Subcutaneous abdominal adipose tissue (tissue), 5 donors: Measurements from ENCODE around the gene SERPINE2.

Source experiments
- H3K27ac ChIP-seq: one replicate; pipeline ENCODE4 v1.7.0; 2013; ENCODE audit warnings: low read depth, mild to moderate bottlenecking, inconsistent platforms, low read length, moderate library complexity
- H3K27me3 ChIP-seq, 5 donors: one replicate each; pipeline ENCODE4 v1.7.0; 2013; ENCODE audit warnings: low read length in 5 of 5, inconsistent platforms in 1 of 5; ENCODE audit not compliant: control insufficient read depth in 5 of 5, insufficient read depth in 4 of 5
- H3K36me3 ChIP-seq, 5 donors: one replicate each; pipeline ENCODE4 v1.7.0; 2013; ENCODE audit warnings: low read length in 5 of 5; ENCODE audit not compliant: control insufficient read depth in 5 of 5, insufficient read depth in 5 of 5
- H3K4me1 ChIP-seq, 5 donors: one replicate each; pipeline ENCODE4 v1.7.0; 2013; ENCODE audit warnings: low read length in 5 of 5, mild to moderate bottlenecking in 3 of 5, moderate library complexity in 1 of 5; ENCODE audit not compliant: control insufficient read depth in 5 of 5, insufficient read depth in 5 of 5
- H3K4me3 ChIP-seq, 5 donors: one replicate each; pipeline ENCODE4 v1.7.0; 2013; ENCODE audit warnings: low read length in 5 of 5, low read depth in 1 of 5
- H3K9ac ChIP-seq, 5 donors: one replicate each; pipeline ENCODE4 v1.7.0; 2013; ENCODE audit warnings: low read length in 5 of 5, mild to moderate bottlenecking in 4 of 5, moderate library complexity in 3 of 5
- H3K9me3 ChIP-seq, 5 donors: one replicate each; pipeline ENCODE4 v1.7.0; 2013; ENCODE audit warnings: low read length in 5 of 5; ENCODE audit not compliant: control insufficient read depth in 5 of 5
- donor health status: healthy.
- donor health status: healthy.
- donor health status: healthy.
- donor health status: healthy.
- donor health status: healthy.

The SERPINE2 gene

GRCh38 chr2:224039080-224039769, at the start of gene SERPINE2:
Gene SERPINE2, minus strand, starts transcription at chr2:224039286. Its CDS starts 37,386 bp downstream, at chr2:224001900.
- no peaks in the 10 kb centered on the region for H3K36me3 ChIP-seq
- no peaks in the 10 kb centered on the region for H3K9me3 ChIP-seq
- H3K27ac ChIP-seq: no peak within 1 kb of the TSS
- peaks cover 4 to 36% (median 20%) of the 10 kb centered on the region in 5 donors for H3K27me3 ChIP-seq
- H3K9ac ChIP-seq: peak within 1 kb of the TSS in 2 of 5 donors; percentile 7 to 26
- H3K4me1 ChIP-seq: peaks cover 5 to 19% (median 15%) of the 10 kb centered on the region in 5 donors
- peak within 1 kb of the TSS; percentile 50 to 66 (median 63) for H3K4me3 ChIP-seq

DNA sequence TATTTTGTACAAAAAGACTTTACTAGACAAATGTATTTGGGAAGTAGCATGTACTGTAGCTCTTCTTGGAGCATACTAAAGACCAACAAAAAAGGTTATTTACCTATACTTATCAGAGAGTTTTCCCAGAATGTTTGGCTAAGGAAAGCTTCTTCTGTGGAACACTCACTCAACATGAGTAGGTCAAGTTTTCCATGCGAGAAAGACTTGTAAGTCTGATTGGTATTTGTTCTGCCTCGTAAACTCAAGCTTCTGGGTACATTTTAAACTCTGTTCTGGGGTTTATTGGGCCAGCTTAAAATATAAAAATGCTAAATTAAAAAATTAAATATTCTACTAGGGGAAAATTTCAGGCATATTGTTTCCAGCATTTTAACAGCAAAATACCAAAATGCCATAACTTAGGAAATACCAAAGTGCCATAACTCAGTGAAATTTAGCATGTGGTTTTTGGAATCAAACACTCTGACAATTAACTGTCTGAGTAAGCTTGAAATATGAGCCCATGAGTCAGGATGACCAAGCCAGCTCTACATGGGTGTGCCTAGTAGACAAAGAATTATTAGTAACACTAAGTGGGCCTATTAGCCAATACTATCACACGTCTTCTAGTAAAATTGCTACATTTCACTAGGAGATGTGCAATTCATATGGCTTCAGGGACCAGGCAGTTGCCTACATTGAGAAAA, 47.3 kb upstream of the SERPINE2 start:
- H3K36me3 ChIP-seq: no peaks in the 10 kb centered on the region
- H3K4me1 ChIP-seq: no peaks in the 10 kb centered on the region
- no peaks in the 10 kb centered on the region for H3K9me3 ChIP-seq
- no peak overlapping the region for H3K27ac ChIP-seq
- no peak overlapping the region for H3K4me3 ChIP-seq
- no peaks in the 10 kb centered on the region for H3K27me3 ChIP-seq
- H3K9ac ChIP-seq: no peak overlapping the region

GRCh38 chr2:224085811-224086210, 46.7 kb upstream of the SERPINE2 start:
- H3K9ac ChIP-seq: no peak overlapping the region
- no peak overlapping the region for H3K4me3 ChIP-seq
- H3K36me3 ChIP-seq: no peaks in the 10 kb centered on the region
- no peaks in the 10 kb centered on the region for H3K9me3 ChIP-seq
- H3K27ac ChIP-seq: no peak overlapping the region
- no peaks in the 10 kb centered on the region for H3K27me3 ChIP-seq
- no peaks in the 10 kb centered on the region for H3K4me1 ChIP-seq

DNA sequence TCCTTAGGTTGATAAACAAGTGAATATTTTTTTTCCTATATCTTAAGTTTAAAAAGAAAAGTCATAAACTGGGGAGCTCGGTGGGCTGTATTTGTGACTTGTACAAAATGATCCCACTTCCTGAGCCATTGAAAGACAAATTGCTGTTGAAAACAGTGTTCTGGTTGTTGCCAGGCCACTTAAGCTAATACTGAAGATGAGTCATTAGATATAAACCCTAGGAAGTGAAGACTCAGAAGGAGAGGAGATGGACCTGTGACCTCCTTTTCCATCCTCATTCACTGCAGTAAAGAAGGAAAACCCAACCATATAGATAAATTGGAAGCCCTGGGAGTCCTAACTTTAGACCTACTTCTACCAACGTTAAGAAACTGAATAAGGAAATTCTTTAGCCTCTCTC, 46.2 kb upstream of the SERPINE2 start:
- H3K27me3 ChIP-seq: no peaks in the 10 kb centered on the region
- no peaks in the 10 kb centered on the region for H3K9me3 ChIP-seq
- H3K4me3 ChIP-seq: no peak overlapping the region
- no peaks in the 10 kb centered on the region for H3K4me1 ChIP-seq
- H3K27ac ChIP-seq: no peak overlapping the region
- no peaks in the 10 kb centered on the region for H3K36me3 ChIP-seq
- H3K9ac ChIP-seq: no peak overlapping the region

GRCh38 chr2:224084266-224084892, 45.3 kb upstream of the SERPINE2 start:
- Histone ChIP-seq H3K9me3 (no peaks in the 10 kb centered on the region), H3K27ac (no peak overlapping the region), H3K36me3 (no peaks in the 10 kb centered on the region), H3K4me1 (no peaks in the 10 kb centered on the region), H3K9ac (no peak overlapping the region), H3K4me3 (no peak overlapping the region), H3K27me3 (no peaks in the 10 kb centered on the region)

DNA sequence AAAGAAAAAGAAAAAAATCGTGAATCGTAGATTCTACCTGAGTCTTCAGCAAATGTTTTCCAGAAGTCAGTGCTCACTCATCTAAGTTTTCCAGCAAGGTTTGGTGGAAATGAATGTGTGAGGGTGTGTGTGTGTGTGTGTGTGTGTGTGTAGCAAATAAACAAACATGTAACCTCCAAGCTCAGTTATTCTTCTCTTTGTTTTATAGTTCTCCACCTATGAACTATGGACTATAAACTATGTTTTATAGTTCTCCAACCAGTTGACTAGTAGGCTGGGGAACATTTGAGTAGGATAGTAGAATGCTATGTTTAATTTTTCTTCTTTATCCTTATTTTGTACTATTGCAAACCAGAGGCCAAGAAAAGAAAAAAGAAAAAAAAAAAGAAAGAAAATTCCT, 44.6 kb upstream of the SERPINE2 start:
- H3K4me3 ChIP-seq: no peak overlapping the region
- no peaks in the 10 kb centered on the region for H3K9me3 ChIP-seq
- H3K27ac ChIP-seq: no peak overlapping the region
- H3K4me1 ChIP-seq: no peaks in the 10 kb centered on the region
- no peaks in the 10 kb centered on the region for H3K27me3 ChIP-seq
- no peaks in the 10 kb centered on the region for H3K36me3 ChIP-seq
- no peak overlapping the region for H3K9ac ChIP-seq

DNA sequence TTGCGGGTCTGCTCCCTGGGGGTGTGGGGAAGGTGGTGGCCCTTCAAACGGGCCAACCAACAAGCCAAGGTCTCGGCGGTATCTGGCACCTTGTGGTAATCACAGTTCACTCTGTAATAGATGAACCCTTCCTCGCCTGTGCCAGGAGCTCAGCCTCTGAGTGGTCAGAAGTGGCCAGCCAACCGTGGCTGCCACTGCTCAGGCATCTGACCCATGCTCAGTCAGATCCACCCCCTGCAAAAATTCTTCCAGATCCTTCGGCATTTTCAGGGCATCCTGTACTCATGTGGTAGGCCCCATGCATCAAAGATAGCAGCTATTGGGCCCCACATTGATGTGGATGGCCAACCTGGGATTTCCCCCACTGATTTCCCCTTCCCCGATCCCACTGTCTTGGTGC, 39.6 kb upstream of the SERPINE2 start:
- Histone ChIP-seq H3K4me3 (no peak overlapping the region), H3K9ac (no peak overlapping the region), H3K27ac (no peak overlapping the region), H3K36me3 (no peaks in the 10 kb centered on the region), H3K9me3 (no peaks in the 10 kb centered on the region), H3K27me3 (no peaks in the 10 kb centered on the region), H3K4me1 (no peaks in the 10 kb centered on the region)

GRCh38 chr2:224077773-224078507, 38.9 kb upstream of the SERPINE2 start:
- Histone ChIP-seq H3K27ac (no peak overlapping the region), H3K9ac (no peak overlapping the region), H3K4me3 (no peak overlapping the region), H3K9me3 (no peaks in the 10 kb centered on the region), H3K36me3 (no peaks in the 10 kb centered on the region), H3K27me3 (no peaks in the 10 kb centered on the region), H3K4me1 (peaks cover 0 to 2% (median 0%) of the 10 kb centered on the region in 5 donors)

- no peaks in the 10 kb centered on the region for H3K9me3 ChIP-seq
- peaks cover 0 to 2% (median 0%) of the 10 kb centered on the region in 5 donors for H3K4me1 ChIP-seq
- no peaks in the 10 kb centered on the region for H3K36me3 ChIP-seq
- H3K4me3 ChIP-seq: no peak overlapping the region
- H3K27ac ChIP-seq: no peak overlapping the region
- peaks cover 0 to 2% (median 0%) of the 10 kb centered on the region in 5 donors for H3K27me3 ChIP-seq
- no peak overlapping the region for H3K9ac ChIP-seq
Measured at GRCh38 chr2:224075588-224075987, 36.5 kb upstream of the SERPINE2 start.
